ENCODE results near the gene PIGO. TPM values are rescaled to one million over a fixed set of nuclear protein-coding genes. Genes with fewer than 3 reads are reported as not detected.
A peak's percentile ranks its signal among the peaks of the same experiment; 100 is the strongest.

PIGO gene
- total RNA-seq, 4 donors from 2014 or later = 11.4 to 16.6 (median 13.3) TPM

GRCh38 chr9:35111001-35111933 is 14.9 kb upstream of the PIGO start:
- DNase-seq (ENCODE audit: low spot score) (peak; percentile 88), ATAC-seq (ENCODE audit: low FRiP score) (peak; percentile 75)
- TF ChIP-seq, protein P1, sequence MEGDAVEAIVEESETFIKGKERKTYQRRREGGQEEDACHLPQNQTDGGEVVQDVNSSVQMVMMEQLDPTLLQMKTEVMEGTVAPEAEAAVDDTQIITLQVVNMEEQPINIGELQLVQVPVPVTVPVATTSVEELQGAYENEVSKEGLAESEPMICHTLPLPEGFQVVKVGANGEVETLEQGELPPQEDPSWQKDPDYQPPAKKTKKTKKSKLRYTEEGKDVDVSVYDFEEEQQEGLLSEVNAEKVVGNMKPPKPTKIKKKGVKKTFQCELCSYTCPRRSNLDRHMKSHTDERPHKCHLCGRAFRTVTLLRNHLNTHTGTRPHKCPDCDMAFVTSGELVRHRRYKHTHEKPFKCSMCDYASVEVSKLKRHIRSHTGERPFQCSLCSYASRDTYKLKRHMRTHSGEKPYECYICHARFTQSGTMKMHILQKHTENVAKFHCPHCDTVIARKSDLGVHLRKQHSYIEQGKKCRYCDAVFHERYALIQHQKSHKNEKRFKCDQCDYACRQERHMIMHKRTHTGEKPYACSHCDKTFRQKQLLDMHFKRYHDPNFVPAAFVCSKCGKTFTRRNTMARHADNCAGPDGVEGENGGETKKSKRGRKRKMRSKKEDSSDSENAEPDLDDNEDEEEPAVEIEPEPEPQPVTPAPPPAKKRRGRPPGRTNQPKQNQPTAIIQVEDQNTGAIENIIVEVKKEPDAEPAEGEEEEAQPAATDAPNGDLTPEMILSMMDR (IDR thresholded peaks at IDR 0.05) = no peak

GRCh38 chr9:35110327-35110761 is 14.0 kb upstream of the PIGO start:
- peak; percentile 20 for ATAC-seq (ENCODE audit: low FRiP score)
- TF ChIP-seq, protein P1 (IDR thresholded peaks at IDR 0.05) = no peak
- DNase-seq (ENCODE audit: low spot score) = no peak

DNA sequence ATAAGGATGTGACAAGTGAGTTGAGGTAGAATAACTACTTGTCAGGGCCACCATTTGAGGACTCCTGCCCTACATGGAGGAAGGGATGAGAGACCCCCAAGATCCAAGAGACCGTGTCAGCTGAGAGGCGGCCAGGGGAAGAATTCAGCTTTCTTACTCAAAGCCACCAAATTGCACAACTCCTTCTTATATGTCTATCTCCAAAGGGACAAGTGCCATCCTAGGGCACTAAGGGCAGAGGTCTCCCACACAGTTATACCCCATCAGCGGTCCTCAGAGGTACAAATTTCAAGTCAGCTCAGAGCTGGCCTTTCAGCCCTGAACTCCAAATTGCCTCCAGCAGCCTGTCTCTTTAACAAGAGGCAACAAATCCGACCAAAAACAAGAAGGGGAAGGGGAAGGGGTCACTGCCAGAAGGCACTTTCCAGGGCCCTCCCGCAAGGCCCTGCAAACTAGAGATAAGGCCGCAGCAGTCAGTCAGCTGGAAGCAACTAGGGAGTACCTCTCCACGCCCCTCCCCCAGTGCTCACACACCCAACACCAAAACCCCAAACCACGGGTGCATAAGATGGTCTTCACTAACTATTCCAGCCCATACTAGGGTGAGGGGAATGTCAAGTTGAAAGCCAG is 12.7 kb upstream of the PIGO start:
- DNase-seq (ENCODE audit: low spot score) = no peak
- TF ChIP-seq, protein P1 (IDR thresholded peaks at IDR 0.05) = no peak
- no peak for ATAC-seq (ENCODE audit: low FRiP score)

- ATAC-seq (ENCODE audit: low FRiP score) = no peak
- TF ChIP-seq, protein P1 (IDR thresholded peaks at IDR 0.05) = no peak
- DNase-seq (ENCODE audit: low spot score) = no peak
Measured at GRCh38 chr9:35108461-35108860, 12.1 kb upstream of the PIGO start.

- TF ChIP-seq, protein P1 (IDR thresholded peaks at IDR 0.05) = no peak
- DNase-seq (ENCODE audit: low spot score) = no peak
- ATAC-seq (ENCODE audit: low FRiP score) = no peak
Measured at GRCh38 chr9:35107297-35108290, 11.2 kb upstream of the PIGO start.

DNA sequence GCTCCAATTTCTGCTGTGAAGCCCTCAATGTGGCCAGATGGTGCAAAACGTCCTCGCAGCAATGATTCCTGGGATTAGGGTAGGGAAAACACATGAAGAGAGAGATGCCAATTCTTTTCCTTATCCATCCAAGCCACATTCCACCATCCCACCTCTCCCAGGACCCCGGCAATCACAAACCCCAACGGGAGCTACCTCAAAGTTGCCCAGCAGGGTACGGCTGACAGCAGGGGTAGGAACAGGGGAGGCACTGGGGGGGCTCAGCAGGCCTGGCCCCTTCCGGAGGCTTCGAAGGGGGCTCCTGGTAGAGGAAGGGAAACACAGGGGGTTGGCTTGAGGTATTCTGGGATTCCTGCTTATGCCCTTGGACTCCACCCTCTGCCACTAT is 9.9 kb upstream of the PIGO start:
- ATAC-seq (ENCODE audit: low FRiP score) (no peak), DNase-seq (ENCODE audit: low spot score) (no peak)
- TF ChIP-seq, protein P1 (IDR thresholded peaks at IDR 0.05) = no peak
